ENCODE measurements around the gene DDX1. TPM values are rescaled to one million over a fixed set of nuclear protein-coding genes. Genes with fewer than 3 reads are reported as not detected.
A peak's percentile ranks its signal among the peaks of the same experiment; 100 is the strongest.

The DDX1 gene
- polyA plus RNA-seq, 1 donor (not counting 4 experiments of a cell fraction or from before 2014, with no cell fraction given) = 140 TPM

GRCh38 chr2:15634846-15635490 lies 43.3 kb downstream of the DDX1 start:
- Histone ChIP-seq H4K20me1 (ENCODE audit: control insufficient read depth, extremely low read depth, insufficient read depth, low read length) (no peaks in the 10 kb centered on the region), H3K36me3 (ENCODE audit: control insufficient read depth in 2 of 2, extremely low read depth in 1 of 2, insufficient read depth in 2 of 2, low read length in 2 of 2) (peaks cover 12 to 14% of the 10 kb centered on the region in 2 experiments), H3K4me2 (ENCODE audit: control insufficient read depth, extremely low read depth, insufficient read depth, low read depth, low read length) (no peak overlapping the region), H3K9me3 (ENCODE audit: control insufficient read depth, low read depth, low read length) (no peaks in the 10 kb centered on the region), H3K9ac (ENCODE audit: control insufficient read depth, extremely low read depth, insufficient read depth, low read length) (no peak overlapping the region), H3K79me2 (ENCODE audit: control insufficient read depth, insufficient read depth, low read length) (no peaks in the 10 kb centered on the region), H2AFZ (ENCODE audit: control insufficient read depth, low read length) (no peak overlapping the region), H3K9me1 (ENCODE audit: control insufficient read depth, extremely low read depth, insufficient read depth, low read length) (no peaks in the 10 kb centered on the region), H3K27ac (ENCODE audit: control insufficient read depth, insufficient read depth, low read length) (no peak overlapping the region), H3K27me3 (ENCODE audit: control insufficient read depth, extremely low read depth, insufficient read depth, low read length) (no peaks in the 10 kb centered on the region), H3K4me3 (ENCODE audit: control insufficient read depth in 2 of 3, extremely low read depth in 1 of 3, insufficient read depth in 2 of 3, low read depth in 1 of 3, low read length in 3 of 3) (no peak overlapping the region), H3K4me1 (ENCODE audit: control insufficient read depth, extremely low read depth, insufficient read depth, low read length) (peaks cover 21% of the 10 kb centered on the region)
- dilution Hi-C loops (cut with MboI; ENCODE audit: extremely low pct_ligation_motif_present, low sequenced_read_pairs) = no loop called here
- FAIRE-seq (no peak), DNase-seq (ENCODE audit: low read depth, low spot score) (no peak)
- TF ChIP-seq EZH2 (IDR thresholded peaks at IDR 0.05; ENCODE audit: low read length) (no peak), CTCF (optimal IDR thresholded peaks at IDR 0.05 in 1 of 3, IDR thresholded peaks at IDR 0.05 in 1 of 3, conservative IDR thresholded peaks at IDR 0.05 in 1 of 3; ENCODE audit: extremely low read depth in 1 of 3, insufficient read depth in 2 of 3, low read length in 3 of 3) (no peak)

- peaks cover 5 to 8% of the 10 kb centered on the region in 2 experiments for H3K36me3 ChIP-seq (ENCODE audit: control insufficient read depth in 2 of 2, extremely low read depth in 1 of 2, insufficient read depth in 2 of 2, low read length in 2 of 2)
- H3K9me3 ChIP-seq (ENCODE audit: control insufficient read depth, low read depth, low read length) = no peaks in the 10 kb centered on the region
- H3K4me3 ChIP-seq (ENCODE audit: control insufficient read depth in 2 of 3, extremely low read depth in 1 of 3, insufficient read depth in 2 of 3, low read depth in 1 of 3, low read length in 3 of 3) = no peak overlapping the region
- H3K27me3 ChIP-seq (ENCODE audit: control insufficient read depth, extremely low read depth, insufficient read depth, low read length) = no peaks in the 10 kb centered on the region
- no peak for TF ChIP-seq EZH2 (IDR thresholded peaks at IDR 0.05; ENCODE audit: low read length)
- TF ChIP-seq CTCF (optimal IDR thresholded peaks at IDR 0.05 in 1 of 3, IDR thresholded peaks at IDR 0.05 in 1 of 3, conservative IDR thresholded peaks at IDR 0.05 in 1 of 3; ENCODE audit: extremely low read depth in 1 of 3, insufficient read depth in 2 of 3, low read length in 3 of 3) = peak; percentile 70 to 92 (median 91)
- H3K9ac ChIP-seq (ENCODE audit: control insufficient read depth, extremely low read depth, insufficient read depth, low read length) = no peak overlapping the region
- no peak overlapping the region for H3K27ac ChIP-seq (ENCODE audit: control insufficient read depth, insufficient read depth, low read length)
- H3K79me2 ChIP-seq (ENCODE audit: control insufficient read depth, insufficient read depth, low read length) = no peaks in the 10 kb centered on the region
- no peak overlapping the region for H3K4me2 ChIP-seq (ENCODE audit: control insufficient read depth, extremely low read depth, insufficient read depth, low read depth, low read length)
- dilution Hi-C loops (cut with MboI; ENCODE audit: extremely low pct_ligation_motif_present, low sequenced_read_pairs) = no loop called here
- DNase-seq (ENCODE audit: low read depth, low spot score) (no peak), FAIRE-seq (peak; percentile 46)
- H2AFZ ChIP-seq (ENCODE audit: control insufficient read depth, low read length) = no peak overlapping the region
- no peaks in the 10 kb centered on the region for H3K9me1 ChIP-seq (ENCODE audit: control insufficient read depth, extremely low read depth, insufficient read depth, low read length)
- H4K20me1 ChIP-seq (ENCODE audit: control insufficient read depth, extremely low read depth, insufficient read depth, low read length) = no peaks in the 10 kb centered on the region
- peaks cover 26% of the 10 kb centered on the region for H3K4me1 ChIP-seq (ENCODE audit: control insufficient read depth, extremely low read depth, insufficient read depth, low read length)
Observed at GRCh38 chr2:15636972-15637785, 45.5 kb downstream of the DDX1 start.

All from keratinocyte (primary cell).